ENCODE results near the gene ERCC6L2. TPM values are rescaled to one million over a fixed set of nuclear protein-coding genes. Genes with fewer than 3 reads are reported as not detected.

The ERCC6L2 gene
- total RNA-seq, 1 donor: 28.3 TPM

GRCh38 chr9:95971815-95972214 is 96.3 kb downstream of the ERCC6L2 start:
- no peak for DNase-seq (ENCODE audit: low read depth in 2 of 3, low spot score in 2 of 3)

DNA sequence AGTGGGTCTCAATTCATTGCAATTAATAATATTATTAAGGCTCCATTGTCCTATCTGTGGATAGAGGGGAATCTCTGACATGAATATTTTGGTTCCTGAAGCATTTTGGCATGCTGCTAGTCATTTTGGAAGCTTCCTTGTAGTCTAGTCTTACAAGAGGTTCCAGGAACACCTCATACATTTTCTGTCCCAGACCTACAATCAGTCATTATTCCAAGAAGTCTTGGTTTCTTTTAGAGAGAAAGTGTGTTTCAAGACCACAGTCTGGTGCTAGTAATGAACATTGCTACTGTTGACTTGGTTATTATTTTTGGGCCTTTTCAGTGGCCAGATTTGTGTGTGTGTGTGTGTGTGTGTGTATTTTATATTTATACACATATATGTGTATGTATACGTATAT is 98.9 kb downstream of the ERCC6L2 start:
- no peak for DNase-seq (ENCODE audit: low read depth in 2 of 3, low spot score in 2 of 3)

DNA sequence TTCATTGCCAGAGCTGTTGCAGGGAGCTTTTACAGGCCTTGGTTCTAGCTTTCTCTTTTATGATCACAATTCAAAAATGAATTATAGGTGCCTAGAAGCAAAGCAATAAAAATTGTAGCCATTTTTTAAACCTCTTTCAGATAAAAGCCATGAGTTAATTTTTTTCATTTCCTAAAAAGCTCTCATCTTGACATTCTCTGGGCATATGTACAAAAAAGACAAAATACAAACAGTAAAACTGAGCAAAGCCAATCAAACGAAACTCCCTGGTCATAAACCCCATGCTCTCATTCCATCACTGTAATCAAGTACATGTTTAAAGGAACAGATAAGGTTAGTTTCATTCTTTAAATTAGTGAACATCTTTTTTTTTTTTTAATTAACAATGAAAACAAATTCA is 101.9 kb downstream of the ERCC6L2 start:
- DNase-seq (ENCODE audit: low read depth in 2 of 3, low spot score in 2 of 3): no peak

GRCh38 chr9:95978106-95978505 is 102.6 kb downstream of the ERCC6L2 start:
- DNase-seq (ENCODE audit: low read depth in 2 of 3, low spot score in 2 of 3): no peak

DNA sequence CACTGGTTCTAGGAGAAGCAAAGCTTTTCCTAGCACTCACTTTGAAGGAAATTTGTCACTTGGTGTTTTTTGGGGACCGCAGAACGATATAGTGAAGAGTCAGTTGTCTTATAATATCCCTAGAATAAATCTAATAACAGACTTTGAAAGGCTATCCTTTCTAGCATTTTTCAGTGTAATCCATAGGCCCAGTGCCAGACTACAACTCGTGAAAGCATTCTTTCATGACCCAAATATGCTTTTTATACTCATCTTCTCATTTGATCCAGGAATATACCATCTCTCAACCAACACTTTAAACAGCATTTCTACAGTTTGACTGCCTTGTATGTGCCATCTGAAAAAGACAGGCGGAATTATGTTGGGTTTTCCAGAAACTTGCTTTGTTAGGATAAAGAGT is 104.0 kb downstream of the ERCC6L2 start:
- DNase-seq (ENCODE audit: low read depth in 2 of 3, low spot score in 2 of 3): no peak

DNA sequence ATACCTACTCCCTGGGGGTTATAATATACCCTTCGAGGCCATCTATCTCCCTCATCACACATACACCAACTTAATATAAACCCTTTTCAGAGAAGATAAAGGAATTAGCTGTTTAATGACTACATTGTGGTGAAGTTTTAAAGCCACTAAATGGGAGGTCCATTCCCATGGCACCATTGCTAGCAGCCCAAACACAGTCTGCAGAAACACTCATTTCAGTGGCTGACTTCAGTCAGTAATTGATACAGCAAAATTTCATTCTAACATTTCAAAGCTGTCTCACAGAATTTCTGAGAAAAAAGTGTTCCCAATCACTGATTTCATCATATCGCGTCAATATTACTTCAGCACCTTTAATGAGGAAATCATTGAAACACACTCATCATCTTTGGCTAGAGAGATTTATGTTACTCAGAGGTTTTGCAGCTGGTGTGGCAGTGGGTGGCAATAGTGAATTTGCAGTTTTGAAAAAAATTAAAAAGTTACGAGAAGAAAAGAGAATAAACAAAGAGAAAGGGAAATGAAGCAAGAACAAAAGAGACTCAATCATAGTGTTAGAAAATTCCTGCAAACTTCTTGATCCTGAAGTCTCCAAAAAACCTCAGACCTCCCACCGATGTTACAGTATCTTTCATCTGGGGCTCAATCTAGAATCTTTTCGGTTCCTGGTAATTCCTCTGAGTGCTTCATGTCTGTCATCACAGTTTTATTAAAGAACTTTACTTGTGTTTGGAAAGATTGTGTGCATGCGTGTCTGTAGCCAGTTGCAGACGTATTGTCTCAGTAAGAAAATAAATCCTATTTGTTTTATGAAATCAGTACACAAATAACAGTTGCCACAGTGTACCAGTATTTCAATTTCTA is 105.0 kb downstream of the ERCC6L2 start:
- DNase-seq (ENCODE audit: low read depth in 2 of 3, low spot score in 2 of 3): peak in 2 of 3 donors; percentile 5 to 48

- DNase-seq (ENCODE audit: low read depth in 2 of 3, low spot score in 2 of 3): peak in 2 of 3 donors; percentile 22 to 83
Observed at GRCh38 chr9:95981761-95982390, 106.4 kb downstream of the ERCC6L2 start.

DNA sequence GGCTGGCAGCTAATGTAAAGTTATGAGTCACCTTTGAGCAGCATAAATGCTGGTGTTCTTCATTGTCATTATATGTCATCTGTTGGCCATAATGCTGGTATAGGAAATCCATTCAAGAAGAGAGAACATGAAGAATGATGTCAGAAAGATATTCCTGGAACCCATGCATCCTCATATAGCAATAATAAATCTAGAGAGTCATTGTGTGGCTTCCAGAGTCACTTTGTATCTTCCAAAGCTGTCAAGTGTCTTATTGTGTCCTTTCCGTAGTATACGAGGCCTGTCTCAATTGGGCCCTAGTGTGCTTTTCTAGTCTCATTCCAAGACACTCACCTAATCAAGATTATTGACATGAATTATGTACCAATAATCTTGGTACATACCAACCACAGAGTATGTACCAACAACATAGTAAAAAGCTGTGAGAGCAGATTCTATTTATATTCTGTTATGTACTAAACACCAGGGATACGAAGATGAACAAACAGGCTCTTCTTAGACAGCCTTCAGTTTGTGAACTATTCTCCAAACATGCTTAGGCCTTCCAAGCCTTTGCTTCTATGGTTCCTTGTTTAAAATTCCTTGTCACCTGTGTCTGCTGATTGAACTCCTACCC is 110.1 kb downstream of the ERCC6L2 start:
- no peak for DNase-seq (ENCODE audit: low read depth in 2 of 3, low spot score in 2 of 3)

GRCh38 chr9:95989297-95989696 is 113.8 kb downstream of the ERCC6L2 start:
- DNase-seq (ENCODE audit: low read depth in 2 of 3, low spot score in 2 of 3): no peak

GRCh38 chr9:95991326-95991725 is 115.8 kb downstream of the ERCC6L2 start:
- no peak for DNase-seq (ENCODE audit: low read depth in 2 of 3, low spot score in 2 of 3)

DNA sequence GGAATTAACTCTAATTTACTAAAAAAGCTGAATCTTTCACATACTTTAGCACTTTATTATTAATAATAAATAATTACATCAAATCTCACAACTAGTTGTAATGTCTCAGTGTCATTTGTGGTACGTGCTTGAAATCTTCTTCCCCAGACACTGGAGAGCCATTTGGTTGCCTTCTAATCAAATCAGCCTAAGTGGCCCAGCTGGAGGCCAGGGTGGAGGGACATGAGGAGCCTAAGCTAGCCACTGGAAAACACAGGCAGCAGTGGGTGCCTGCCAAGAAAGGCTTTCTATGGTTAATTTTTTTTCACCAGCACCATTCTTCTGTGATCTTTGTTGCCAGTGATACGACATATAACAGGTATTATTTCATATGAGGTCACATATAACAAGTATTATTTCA is 117.0 kb downstream of the ERCC6L2 start:
- DNase-seq (ENCODE audit: low read depth in 2 of 3, low spot score in 2 of 3): no peak

DNA sequence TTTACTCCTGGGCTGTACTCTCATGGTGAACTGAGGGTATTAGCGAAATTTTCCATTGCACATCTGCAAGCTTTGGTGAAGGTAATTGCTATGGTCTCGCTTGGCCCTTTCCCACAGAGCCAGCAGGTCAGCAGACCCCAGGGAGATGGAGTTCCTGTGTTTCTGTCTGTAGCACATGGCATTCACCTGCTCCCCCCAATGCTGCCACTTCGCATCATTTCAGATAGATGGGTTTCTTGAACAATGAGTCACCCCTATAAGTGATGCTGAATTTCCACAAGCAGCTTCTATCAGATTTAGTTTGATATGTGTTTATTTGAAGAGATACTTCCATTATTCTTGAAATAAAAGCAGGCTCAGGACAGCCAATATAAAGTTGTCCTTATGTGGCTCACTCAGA is 117.8 kb downstream of the ERCC6L2 start:
- DNase-seq (ENCODE audit: low read depth in 2 of 3, low spot score in 2 of 3): no peak

DNA sequence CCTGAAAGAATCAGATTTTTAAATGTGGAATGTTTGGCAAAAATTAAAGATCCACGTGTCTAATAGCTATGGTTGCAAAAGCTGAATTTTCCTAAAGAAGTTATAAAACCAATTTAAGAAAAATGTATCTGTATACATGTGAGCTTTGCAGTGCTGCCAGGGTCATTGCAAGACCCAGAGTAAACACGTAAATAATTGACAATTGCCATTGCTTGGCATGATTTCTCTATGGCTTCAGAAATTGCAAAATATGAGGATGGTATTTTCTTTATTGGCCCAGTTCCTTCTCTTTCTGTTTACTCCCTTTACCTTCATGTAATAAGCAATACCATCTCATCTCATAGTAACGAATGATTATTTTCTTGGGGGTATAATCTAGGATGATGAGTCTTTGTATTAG is 123.9 kb downstream of the ERCC6L2 start:
- no peak for DNase-seq (ENCODE audit: low read depth in 2 of 3, low spot score in 2 of 3)

GRCh38 chr9:96004379-96004778 is 128.9 kb downstream of the ERCC6L2 start:
- DNase-seq (ENCODE audit: low read depth in 2 of 3, low spot score in 2 of 3): no peak

GRCh38 chr9:96006296-96006879 is 130.9 kb downstream of the ERCC6L2 start:
- no peak for DNase-seq (ENCODE audit: low read depth in 2 of 3, low spot score in 2 of 3)

DNA sequence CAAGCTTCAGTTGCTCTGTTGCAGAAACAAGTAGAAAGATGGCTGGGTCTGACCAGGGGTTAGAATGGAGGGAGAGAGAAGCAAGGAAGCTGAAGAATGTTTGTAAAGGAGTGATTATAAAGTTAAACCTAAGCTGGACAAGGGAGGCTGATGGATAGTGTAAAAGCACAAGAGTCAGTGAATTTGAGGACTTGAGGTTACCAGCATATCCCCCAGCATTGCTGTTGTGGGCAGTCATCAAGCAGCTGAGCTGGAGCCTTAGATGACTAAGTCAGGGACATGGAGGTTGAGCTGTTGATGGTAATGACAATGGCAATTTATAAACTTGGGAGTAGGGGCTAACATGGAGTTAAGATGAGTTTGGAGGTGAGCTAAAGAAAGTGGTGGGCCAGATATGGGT is 131.5 kb downstream of the ERCC6L2 start:
- DNase-seq (ENCODE audit: low read depth in 2 of 3, low spot score in 2 of 3): no peak

DNA sequence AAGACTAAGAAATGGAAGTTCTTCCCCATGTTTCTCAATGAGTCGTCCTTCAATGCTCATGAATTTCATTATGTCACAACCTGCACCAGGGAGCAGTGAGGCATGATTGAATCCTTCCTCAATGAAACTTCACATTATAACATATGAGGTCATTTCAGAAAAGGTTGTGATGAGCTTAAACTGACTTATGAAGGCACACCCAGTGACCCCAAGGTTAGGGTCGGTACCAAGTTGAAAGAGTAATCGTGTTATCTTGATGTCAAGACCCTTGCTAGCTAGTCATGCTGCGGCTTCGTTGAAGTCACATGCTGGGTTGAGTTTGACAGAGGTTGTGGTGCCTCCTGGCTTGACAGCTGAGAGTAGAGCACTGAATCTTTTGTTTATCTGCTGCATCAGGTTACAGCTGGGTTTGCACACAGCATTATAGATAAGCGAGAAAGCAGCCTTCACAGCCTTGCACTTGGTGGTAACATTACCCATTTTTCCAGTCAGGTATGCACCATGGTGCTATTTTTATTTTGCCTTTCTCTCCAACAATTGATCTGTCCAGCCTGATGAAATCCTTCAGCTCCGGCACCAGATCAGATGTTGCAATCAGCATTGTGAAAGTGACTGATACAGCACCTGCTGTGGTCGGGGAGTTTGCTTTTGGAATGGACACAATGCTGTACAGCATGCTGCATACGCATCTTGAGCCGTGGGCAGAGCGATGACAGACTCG is 133.2 kb downstream of the ERCC6L2 start:
- no peak for DNase-seq (ENCODE audit: low read depth in 2 of 3, low spot score in 2 of 3)

DNA sequence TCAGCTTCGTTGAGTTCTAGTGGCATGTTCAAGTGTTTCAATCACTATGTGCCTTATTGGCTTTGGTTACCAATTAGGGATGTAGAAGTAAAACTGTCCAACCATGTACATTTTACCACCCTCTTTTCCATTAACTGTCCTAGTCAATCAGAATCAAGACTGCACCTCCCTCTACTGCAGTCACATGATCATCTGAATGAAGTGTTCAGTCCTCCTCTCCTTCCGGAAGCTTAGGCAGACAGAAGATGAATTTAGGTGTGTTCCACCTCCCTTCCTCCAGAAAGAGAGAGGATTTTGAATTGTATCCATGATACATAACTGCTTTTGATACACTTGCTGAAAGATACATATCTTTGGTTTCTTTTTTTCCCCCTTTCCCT is 133.7 kb downstream of the ERCC6L2 start:
- no peak for DNase-seq (ENCODE audit: low read depth in 2 of 3, low spot score in 2 of 3)

DNA sequence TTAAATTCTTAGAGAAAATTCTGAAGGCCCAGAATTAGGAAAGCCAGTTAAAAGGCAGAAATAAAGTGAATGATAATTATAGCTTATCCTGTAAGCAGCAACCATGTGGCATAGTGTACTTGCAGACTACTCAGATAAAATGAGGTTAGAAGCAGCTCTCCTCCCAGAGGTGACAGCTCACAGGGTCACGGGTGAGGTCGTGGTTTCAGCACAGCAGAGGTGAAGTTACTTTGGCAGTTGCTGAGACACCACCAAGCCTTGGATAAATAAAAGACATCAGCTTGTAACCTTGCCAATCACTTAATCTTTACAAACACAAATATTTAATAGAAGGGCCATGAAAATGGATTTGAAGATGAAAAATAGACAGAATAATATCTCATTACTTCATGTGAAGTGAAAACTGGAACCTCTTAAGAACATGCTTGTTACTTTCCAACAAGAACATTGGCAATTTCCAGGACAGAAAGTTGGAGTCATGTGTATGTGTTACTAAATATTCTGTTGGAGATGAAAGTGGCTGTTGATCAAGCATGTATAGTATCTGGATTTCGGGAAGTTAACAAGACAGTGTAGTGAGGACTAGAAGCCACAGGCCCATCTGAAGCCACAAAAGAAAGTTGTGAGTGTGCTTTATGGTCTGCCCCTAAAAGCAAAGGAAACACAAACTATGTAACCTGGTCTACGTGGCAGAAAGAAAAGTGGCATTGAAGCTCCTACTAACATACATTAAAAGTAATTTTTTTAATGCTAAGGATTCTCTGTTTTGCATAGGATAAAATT is 134.4 kb downstream of the ERCC6L2 start:
- no peak for DNase-seq (ENCODE audit: low read depth in 2 of 3, low spot score in 2 of 3)

GRCh38 chr9:96014078-96014477 is 138.6 kb downstream of the ERCC6L2 start:
- DNase-seq (ENCODE audit: low read depth in 2 of 3, low spot score in 2 of 3): no peak

Data from hematopoietic multipotent progenitor cell (in vitro differentiated cells).